ENCODE data around the gene CCSAP. TPM values are rescaled to one million over a fixed set of nuclear protein-coding genes. Genes with fewer than 3 reads are reported as not detected.

Gene CCSAP
- total RNA-seq, 1 donor from 2014 or later = 5.6 TPM

DNA sequence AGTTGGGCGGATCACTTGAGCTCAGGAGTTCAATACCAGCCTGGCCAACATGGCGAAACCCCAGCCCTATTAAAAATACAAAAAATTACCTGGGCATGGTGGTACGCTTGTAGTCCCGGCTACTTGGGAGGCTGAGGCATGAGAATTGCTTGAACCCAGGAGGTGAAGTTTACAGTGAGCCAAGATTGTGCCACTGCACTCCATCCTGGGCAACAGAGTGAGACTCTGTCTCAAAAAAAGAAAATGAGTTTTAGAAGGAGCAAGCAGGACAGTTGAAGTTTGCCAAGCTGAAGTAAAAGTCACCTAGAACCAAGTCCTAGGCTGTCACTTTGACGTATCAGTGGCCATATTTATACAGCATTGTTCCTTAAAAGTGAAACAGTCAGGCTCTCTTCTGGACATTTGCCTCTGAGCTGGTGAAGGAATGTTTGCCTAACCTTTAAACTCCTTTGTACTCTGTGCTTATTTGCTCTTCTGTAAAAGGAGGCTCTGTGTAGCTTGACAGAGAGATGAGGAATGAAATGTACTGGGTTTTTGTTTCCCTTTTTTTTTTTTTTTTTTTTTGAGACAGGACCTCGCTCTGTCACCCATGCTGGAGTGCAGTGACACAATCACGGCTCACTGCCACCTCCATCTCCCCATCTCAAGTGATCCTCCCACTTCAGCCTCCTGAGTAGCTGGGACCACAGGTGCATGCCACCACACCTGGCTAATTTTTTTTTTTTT is 69.2 kb downstream of the CCSAP start:
- DNase-seq (ENCODE audit: low spot score) = no peak
- intact Hi-C loops (cut with DNase I) = loop anchor here (5.0 kb wide), 2 partner anchors 69 to 234 kb away; partner anchors contain the start of genes CCSAP and NUP133

DNA sequence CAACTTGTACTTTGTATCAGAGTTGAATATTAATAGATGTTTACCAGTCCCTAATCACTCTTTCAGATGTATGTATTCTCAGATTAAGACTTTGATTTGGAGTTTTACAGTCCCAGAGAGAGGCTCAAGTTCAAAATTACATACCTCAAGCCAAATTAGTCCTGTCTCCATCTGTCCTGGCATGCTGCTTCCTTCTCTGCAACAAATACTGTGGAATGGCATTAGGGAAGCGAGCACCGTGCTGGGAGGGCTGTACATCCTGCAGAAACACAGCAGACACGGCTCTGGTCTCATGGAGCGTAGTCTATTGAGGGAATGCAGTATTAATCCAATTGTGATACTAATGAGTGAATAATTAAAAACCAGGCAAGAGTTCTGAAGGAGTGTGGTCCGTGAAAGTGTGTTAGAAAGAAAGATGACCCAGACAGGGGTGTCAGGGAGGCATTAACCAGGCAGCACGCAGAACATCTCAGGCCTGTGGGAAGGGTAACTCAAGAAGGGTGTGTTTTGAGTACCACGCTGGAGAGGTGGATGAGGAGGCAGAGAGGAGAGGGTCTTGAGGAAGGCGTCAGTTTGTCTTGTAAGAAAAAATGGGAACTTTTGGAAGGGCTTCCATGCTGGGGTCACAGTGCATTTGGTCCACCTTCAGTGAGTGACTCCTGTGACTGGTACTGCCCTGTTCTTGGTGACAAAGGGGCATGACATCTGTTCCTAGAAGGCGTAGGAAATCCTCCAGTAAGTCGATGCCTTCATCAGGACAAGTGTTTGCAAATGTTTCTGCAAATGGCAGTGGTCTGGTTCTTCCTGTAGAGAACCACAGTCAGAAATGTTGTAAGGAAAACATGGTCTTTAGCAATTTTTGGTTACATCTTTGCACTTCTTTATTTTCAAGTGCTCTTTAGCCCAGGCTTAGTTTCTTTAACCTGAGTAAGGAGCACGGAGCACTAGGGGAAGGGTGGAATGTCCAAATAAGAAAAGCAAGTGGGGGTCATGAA is 70.4 kb downstream of the CCSAP start:
- intact Hi-C loops (cut with DNase I) = loop anchor here (5.0 kb wide), 2 partner anchors 70 to 235 kb away; partner anchors contain the start of genes CCSAP and NUP133
- no peak for DNase-seq (ENCODE audit: low spot score)

DNA sequence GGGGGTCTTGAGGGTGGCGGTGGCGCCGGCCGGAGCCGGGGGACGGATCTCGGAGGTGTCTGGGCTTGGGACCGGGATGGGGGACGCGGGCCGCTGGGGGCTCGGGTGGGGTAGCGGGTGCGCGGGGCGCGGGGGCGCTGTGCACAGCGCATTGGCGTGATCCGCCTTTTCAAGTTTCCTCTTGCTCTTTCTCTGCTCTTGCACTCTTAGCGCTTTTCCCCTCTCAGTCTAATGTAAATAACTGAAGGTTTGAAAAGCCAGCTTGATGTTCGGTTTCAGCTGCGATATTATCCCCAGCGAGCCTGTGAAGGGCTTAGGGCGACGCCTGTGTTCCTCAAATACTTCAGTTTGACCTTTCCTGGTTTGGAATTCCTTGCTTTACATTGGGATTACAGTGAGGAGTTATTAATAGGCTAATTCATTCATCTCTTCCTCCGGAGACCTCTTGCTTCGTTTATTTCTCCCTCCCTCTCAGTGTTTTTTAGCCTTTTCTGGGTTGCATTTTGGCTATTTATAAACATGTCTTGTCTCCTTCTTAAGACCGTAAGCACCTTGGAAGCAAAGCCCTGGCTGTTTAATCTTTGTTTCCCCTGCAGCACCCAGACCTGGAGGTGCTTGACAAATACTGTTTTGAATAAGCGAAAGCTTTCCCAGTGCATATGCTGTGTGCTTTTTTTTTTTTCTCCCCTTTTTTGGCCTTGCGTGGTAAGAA is 71.2 kb downstream of the CCSAP start:
- intact Hi-C loops (cut with DNase I) = loop anchor here (5.0 kb wide), 2 partner anchors 71 to 236 kb away; partner anchors contain the start of genes CCSAP and NUP133
- DNase-seq (ENCODE audit: low spot score) = no peak

Other genes starting within 250 kb of the CCSAP start
- gene RAB4A, start 71.9 kb downstream of the CCSAP start, total RNA-seq = 124 TPM
- gene ACTA1, start 91.0 kb upstream of the CCSAP start, total RNA-seq = 14,709 TPM
- gene NUP133, start 165.3 kb upstream of the CCSAP start, total RNA-seq = 24.5 TPM
- gene ABCB10, start 215.7 kb upstream of the CCSAP start, total RNA-seq = 11.0 TPM